K562 (cell line): Measurements from ENCODE around the gene FASTK.

Experiments used
- AFF4 ChIP-seq: sonication (generic); formaldehyde crosslinking; IDR thresholded peaks from 2 replicates; pipeline ENCODE4 v1.8.0; 2023; ENCODE audit warnings: mild to moderate bottlenecking, missing genetic modification reagents
- CBX2 ChIP-seq: fragments of 200-600 bp; sonication (generic); IDR thresholded peaks from one replicate; pipeline ENCODE4 v1.6.1; 2012; ENCODE audit warnings: mild to moderate bottlenecking, low read length, inconsistent platforms; ENCODE audit not compliant: insufficient read depth, poor library complexity, severe bottlenecking
- CCAR2 ChIP-seq: fragments of 200-400 bp; formaldehyde crosslinking; IDR thresholded peaks from 2 replicates; pipeline ENCODE4 v1.6.1; 2017; ENCODE audit warnings: mild to moderate bottlenecking, low read depth, low read length
- CEBPB ChIP-seq: fragments of 450-650 bp; IDR thresholded peaks from 2 replicates; pipeline ENCODE4 v1.6.1; 2016; ENCODE audit warnings: missing genetic modification characterization, missing compliant biosample characterization
- CTCF ChIP-seq, 3 experiments: IDR thresholded peaks in 2 of 3; conservative IDR thresholded peaks in 1 of 3; 2 replicates each; pipeline ENCODE4 v1.5.1; 2011 to 2012; ENCODE audit warnings: low read length in 3 of 3, mild to moderate bottlenecking in 3 of 3, control low read depth in 2 of 3, improper control_type of control experiment in 1 of 3, inconsistent platforms in 1 of 3, low read depth in 1 of 3, mixed read lengths in 1 of 3, moderate library complexity in 1 of 3; ENCODE audit not compliant: insufficient read depth in 2 of 3
- FOXM1 ChIP-seq, 2 experiments: fragments of 450-650 bp in 1 of 2; sonication (generic) in 1 of 2; formaldehyde crosslinking in 1 of 2; IDR thresholded peaks; 2 replicates each; pipeline versions ENCODE4 v1.6.1 to v1.9.0; 2017 to 2022; ENCODE audit warnings: low read depth in 2 of 2, mild to moderate bottlenecking in 2 of 2, missing genetic modification reagents in 1 of 2, moderate library complexity in 1 of 2
- IRF1 ChIP-seq: sonication (generic); formaldehyde crosslinking; IDR thresholded peaks from 2 replicates; pipeline ENCODE4 v1.8.0; 2022; ENCODE audit warnings: missing genetic modification reagents, mild to moderate bottlenecking, borderline replicate concordance
- KDM4B ChIP-seq, 2 experiments: fragments of 450-650 bp in 1 of 2; sonication (generic) in 1 of 2; IDR thresholded peaks; 2 replicates each; pipeline ENCODE4 v1.6.1; 2016 to 2017; ENCODE audit warnings: borderline replicate concordance in 2 of 2, antibody characterized with exemption in 1 of 2, low read depth in 1 of 2, mild to moderate bottlenecking in 1 of 2
- PML ChIP-seq: IDR thresholded peaks from 2 replicates; pipeline ENCODE4 v1.6.1; 2012; ENCODE audit warnings: low read length, inconsistent platforms
- SIX5 ChIP-seq, 2 experiments: IDR thresholded peaks; 2 replicates each; pipeline ENCODE4 v1.6.1; 2011; ENCODE audit warnings: low read length in 2 of 2, borderline replicate concordance in 1 of 2, low read depth in 1 of 2, mild to moderate bottlenecking in 1 of 2, moderate library complexity in 1 of 2; ENCODE audit not compliant: insufficient read depth in 1 of 2
- ZBTB7A ChIP-seq: IDR thresholded peaks from 2 replicates; pipeline ENCODE4 v1.6.1; 2011; ENCODE audit warnings: low read depth, mild to moderate bottlenecking, low read length, moderate library complexity, borderline replicate concordance; ENCODE audit not compliant: control insufficient read depth
- ZZZ3 ChIP-seq: fragments of 450-650 bp; IDR thresholded peaks from 2 replicates; pipeline ENCODE4 v1.6.1; 2016; ENCODE audit warnings: antibody characterized with exemption, mild to moderate bottlenecking, moderate library complexity

- TF ChIP-seq ZBTB7A (no peak; the same call in 1 of the 2 replicates), AFF4 (CRISPR knock-in tag) (no peak), SIX5 (IDR thresholded peaks at IDR 0.05; ENCODE audit: borderline replicate concordance in 1 of 2, insufficient read depth in 1 of 2, low read depth in 1 of 2, low read length in 2 of 2) (no peak), PML (no peak), ZZZ3 (no peak), FOXM1 (IDR thresholded peaks at IDR 0.05; ENCODE audit: low read depth) (no peak), FOXM1 (CRISPR knock-in tag; IDR thresholded peaks at IDR 0.05; ENCODE audit: low read depth) (no peak), IRF1 (no peak), CTCF (IDR thresholded peaks at IDR 0.05 in 2 of 3, conservative IDR thresholded peaks at IDR 0.05 in 1 of 3; ENCODE audit: insufficient read depth in 2 of 3, low read depth in 1 of 3, low read length in 3 of 3) (no peak), CEBPB (tag) (no peak), CCAR2 (no peak), CBX2 (no peak), KDM4B (IDR thresholded peaks at IDR 0.05; ENCODE audit: borderline replicate concordance in 2 of 2, low read depth in 1 of 2) (no peak)
These were observed 33.8 kb upstream of the FASTK start for GRCh38 chr7:151114151-151115090.
